GM21423 (cell line): ENCODE measurements around the gene PRRC2B.
"Not testable (repeated sequence)": the region's sequence is repeated elsewhere in the genome, so short reads cannot be mapped to it uniquely, and the experiment has no call there.

Experiments
- ATAC-seq: cut with Tn5 transposase; IDR thresholded peaks from one replicate; pipeline ENCODE4 v1.9.1; 2021; ENCODE audit warnings: mild to moderate bottlenecking, moderate library complexity; ENCODE audit not compliant: unreplicated experiment

Gene PRRC2B

DNA sequence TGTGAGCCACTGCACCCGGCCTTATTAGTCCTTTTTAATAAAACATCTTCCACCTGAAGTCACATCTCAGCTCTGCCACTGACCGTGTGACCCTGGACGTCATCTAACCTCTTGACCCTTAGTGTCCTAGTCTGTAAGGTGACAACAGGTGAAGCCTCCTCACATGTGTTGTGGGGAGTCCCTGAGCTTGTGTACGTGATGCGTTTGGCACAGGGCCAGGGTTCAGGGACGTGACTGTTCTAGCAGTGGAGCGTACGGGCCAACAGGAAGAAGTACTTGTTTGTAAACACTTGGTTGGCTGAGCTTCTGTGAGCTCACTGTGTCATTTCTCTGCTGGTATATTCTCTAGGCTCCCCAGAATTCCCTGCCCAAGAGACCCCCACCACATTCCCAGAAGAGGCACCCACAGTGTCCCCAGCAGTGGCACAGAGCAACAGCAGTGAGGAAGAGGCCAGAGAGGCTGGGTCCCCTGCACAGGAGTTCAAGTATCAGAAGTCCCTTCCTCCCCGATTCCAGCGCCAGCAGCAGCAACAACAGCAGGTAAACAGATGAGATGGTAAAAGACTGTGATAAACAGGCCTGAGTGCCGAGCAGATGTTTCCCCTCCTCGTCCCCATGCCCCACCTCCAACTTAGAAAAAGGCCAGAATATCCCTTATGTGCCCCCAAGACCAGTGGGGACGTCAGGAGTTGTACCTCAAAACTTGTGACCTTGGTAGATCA is 73.5 kb downstream of the PRRC2B start:
- ATAC-seq = no peak

DNA sequence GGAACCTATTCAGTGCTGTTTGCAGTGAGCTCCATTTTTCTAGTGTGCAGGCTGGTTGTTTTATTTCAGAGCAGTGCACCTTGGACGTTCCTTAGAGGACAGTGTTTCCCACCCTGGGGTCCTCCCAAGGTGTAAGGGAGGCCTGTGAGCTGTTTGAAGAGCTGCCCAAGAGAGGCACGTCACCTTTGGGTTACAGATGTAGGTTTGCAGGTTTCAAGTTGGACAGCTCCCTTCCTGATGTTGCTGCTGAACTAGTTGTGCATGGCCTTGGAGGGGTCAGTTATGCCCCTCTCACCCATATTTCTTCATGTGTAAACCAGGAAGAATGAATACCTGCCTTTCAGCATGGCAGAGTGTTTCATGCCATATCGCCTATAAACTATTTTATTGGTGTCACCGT is 74.1 kb downstream of the PRRC2B start:
- no peak for ATAC-seq

DNA sequence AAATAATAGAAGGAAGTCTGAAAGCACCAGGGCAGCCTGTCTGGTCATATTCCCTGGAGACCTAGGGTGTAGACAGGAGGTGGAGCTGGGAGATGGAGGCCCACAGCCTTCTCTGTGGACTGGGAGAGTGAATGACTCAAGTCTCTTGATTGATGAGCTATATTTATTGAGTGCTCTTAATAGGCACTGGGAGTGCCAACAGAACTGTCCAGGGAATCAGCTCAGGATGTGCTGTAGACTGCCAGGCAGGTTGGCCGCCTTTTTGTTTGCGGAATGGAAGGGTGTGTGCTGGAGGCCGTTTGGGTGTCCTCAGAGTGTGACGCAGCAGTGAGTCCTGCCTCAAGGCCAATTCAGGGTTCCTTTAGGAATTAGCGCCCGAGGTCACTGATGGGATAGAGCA is 75.5 kb downstream of the PRRC2B start:
- ATAC-seq = no peak

DNA sequence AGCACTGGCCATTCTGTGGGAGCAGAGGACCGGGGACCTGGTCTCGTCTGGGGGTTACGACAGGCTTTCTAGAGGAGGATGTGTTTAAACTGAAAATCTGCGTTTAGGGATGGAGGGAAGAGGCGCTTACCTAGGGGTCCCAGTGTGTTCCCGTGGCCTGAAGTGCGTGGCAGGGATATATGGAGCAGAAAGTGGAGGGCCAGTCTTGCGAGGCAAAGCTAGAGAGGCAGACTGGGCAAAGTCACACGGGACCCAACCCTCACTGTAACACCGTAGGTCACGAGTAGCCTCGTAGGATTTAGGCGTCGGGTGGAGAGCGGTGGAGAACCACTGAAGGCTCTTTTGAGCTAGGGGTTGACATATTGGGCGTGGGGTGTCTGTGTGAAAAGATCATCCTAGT is 76.1 kb downstream of the PRRC2B start:
- no peak for ATAC-seq

DNA sequence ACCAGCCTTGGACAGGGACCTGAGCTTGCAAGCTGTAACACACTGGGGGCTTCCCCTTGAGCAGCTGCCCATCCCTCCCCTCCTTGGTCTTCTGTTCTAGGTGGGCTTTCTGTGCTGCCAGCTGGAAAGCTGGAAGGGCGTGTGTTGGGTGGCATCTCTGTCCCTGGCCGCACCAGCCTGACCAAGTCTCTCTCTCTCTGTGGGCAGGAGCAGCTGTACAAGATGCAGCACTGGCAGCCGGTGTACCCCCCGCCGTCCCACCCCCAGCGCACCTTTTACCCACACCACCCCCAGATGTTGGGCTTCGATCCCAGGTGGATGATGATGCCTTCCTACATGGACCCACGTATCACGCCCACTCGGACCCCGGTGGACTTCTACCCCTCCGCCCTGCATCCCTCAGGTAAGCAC is 76.7 kb downstream of the PRRC2B start:
- no peak for ATAC-seq

DNA sequence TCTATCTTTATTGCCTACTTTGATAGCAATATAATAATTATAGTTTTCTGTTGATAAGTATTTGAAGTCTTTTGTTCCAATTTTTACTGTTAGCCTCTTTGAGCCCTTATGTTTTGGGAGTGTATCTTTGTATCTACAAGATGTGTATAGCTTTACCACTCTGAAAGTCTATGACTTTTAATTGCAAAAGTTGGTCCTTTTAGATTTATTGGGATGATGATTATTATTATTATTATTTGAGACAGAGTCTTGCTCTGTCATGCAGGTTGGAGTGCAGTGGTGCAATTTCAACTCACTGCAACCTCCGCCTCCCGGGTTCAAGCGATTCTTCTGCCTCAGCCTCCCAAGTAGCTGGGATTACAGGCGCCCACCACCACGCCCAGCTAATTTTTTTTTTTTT is 78.2 kb downstream of the PRRC2B start:
- not testable (repeated sequence) for ATAC-seq

DNA sequence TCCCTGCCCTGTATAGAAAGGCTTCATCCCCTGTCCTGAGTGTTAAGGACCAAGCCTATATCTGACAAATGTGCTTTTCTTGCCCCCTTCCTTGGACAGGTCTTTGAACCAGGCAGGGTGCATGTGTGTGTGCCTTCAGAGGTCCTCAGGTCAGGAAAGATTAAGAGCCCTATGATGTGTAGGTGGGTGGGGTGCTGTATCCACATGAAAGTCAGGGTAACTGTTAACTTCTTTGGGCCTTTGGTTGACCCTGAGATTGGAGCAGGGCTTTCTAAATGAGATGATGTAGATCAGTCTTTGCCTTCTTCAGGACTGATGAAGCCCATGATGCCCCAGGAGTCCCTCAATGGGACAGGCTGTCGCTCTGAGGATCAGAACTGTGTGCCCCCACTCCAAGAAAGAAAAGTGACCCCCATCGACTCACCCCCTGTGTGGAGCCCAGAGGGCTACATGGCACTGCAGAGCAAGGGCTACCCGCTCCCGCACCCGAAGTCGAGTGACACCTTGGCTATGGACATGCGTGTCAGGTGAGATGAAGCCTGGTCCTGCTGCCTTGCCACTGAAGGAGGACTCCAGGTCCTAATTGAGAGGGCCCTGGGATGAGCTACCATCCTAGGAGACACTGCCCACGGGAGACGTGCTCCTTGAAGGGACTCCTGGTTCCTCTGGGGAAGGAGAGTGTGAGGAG is 79.5 kb downstream of the PRRC2B start:
- no peak for ATAC-seq

DNA sequence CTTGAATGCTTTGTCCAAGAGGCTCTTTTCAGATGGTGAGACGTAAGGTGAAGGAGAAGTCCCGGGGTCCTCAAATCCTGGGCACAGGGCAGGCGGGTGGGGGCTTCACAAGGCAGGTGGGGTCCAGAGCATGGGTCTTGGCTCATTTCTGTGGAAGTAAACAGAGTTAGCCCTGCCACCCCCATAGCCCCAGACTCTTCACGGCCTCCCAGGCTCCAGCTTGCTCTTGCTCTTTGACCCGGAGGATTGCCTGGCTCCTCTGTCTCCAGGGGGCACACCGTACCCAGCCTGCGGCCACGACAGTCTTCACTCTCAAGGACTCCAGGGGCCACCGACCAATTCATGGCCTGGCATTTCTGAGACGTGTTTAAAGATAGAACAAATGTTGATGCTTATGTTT is 80.0 kb downstream of the PRRC2B start:
- no peak for ATAC-seq

DNA sequence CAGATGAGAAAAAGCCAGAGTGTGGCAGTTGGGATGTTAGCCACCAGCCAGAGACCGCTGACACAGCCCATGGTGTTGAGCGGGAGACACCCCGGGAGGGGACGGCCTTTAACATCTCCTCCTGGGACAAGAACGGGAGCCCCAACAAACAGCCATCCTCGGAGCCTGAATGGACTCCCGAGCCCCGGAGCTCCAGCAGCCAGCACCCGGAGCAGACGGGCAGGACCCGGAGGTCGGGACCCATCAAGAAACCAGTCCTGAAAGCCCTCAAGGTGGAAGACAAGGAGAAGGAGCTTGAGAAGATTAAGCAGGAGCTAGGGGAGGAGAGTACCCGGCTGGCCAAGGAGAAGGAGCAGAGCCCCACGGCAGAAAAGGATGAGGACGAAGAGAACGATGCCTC is 80.8 kb downstream of the PRRC2B start:
- ATAC-seq = no peak

DNA sequence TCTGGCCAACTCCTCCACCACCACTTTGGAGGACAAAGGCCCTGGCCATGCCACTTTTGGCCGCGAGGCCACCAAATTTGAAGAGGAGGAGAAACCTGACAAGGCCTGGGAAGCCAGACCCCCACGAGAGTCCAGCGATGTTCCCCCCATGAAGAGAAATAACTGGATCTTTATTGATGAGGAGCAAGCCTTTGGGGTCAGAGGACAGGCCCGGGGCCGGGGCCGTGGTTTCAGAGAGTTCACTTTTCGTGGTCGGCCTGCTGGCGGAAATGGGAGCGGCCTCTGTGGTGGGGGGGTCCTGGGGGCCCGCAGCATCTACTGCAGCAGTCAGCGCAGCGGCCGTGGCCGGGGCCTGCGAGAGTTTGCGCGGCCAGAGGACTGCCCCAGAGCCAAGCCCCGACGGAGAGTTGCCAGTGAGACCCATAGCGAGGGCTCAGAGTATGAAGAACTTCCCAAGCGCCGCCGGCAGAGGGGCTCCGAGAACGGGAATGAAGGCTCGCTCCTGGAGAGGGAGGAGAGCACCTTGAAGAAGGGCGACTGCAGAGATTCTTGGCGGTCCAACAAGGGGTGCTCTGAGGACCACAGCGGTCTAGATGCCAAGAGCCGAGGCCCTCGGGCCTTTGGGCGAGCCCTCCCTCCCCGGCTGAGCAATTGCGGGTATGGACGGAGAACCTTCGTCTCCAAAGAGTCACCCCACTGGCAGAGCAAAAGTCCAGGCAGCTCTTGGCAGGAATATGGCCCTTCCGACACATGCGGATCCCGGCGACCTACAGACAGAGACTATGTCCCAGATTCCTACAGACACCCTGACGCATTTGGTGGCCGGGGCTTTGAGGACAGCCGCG is 81.4 kb downstream of the PRRC2B start:
- ATAC-seq = no peak

DNA sequence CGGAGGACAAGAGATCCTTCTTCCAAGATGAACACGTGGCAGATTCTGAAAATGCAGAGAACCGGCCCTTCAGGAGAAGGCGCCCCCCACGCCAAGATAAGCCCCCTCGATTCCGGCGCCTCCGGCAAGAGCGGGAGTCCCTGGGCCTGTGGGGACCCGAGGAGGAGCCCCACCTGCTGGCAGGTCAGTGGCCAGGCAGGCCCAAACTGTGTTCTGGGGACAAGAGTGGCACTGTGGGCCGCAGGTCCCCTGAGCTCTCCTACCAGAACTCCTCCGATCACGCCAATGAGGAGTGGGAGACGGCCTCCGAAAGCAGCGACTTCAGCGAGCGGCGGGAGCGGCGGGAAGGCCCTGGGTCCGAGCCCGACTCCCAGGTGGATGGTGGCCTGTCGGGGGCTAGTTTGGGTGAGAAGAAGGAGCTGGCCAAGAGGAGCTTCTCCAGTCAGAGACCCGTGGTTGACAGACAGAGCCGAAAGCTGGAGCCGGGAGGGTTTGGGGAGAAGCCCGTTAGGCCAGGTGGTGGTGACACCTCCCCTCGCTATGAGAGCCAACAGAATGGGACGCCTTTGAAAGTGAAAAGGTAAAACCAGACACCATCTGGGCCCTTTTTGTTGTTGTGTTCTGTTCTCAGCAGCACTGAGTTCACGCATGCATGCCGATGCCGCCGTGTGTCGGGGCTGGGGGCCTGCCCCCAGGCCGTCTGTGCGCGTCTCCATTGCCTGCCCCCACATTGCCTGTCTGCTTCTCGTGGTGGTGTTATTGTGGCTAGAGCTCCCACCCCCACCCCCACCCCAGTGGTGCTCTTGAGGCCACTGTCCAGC is 82.3 kb downstream of the PRRC2B start:
- ATAC-seq = no peak

DNA sequence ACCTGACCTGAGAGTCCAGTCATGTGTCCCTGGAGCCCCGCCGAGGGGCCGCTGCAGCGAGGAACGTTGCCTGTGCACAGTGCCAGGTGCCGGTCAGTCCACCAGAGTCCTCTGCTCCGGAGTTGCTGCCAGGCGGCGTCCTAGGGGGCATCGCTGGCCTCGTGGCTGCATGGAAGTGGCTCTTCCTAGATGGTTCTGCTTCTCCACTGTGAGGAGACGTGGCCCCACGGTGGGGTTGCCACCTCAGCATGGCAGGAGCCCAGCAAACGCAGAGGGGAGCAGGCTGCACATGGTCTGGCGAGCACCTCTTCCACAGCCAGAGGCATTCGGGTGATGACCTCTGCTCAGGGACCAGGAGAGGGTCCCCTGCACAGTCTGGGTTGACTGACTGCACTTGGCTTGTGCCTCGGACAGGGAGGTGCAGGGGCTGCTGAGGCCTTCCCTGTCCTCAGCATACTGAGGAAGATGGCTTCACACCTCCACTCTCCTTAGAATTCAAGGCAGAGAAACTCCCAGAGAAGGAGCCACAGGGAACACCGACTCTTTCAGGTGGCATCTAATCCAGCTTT is 83.0 kb downstream of the PRRC2B start:
- no peak for ATAC-seq

DNA sequence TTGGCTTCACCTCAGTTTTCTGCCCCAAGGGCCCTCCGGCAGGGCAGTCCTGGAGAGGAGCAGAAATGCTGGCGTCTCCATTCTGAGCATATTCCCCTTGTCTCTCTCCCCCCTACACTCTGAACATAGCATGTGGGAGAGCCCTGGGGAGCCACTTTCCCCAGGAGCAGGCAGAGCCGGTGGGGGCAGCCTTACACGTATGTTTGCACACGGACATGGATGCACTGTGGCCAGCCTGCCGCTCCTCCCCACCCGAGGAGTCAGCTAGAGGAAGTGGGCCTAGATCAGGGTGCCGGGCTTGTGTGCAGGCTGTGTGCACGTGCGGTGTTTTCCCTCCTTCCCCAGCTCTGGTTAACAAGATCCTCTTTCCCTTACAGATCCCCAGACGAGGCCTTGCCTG is 83.5 kb downstream of the PRRC2B start:
- ATAC-seq = no peak

DNA sequence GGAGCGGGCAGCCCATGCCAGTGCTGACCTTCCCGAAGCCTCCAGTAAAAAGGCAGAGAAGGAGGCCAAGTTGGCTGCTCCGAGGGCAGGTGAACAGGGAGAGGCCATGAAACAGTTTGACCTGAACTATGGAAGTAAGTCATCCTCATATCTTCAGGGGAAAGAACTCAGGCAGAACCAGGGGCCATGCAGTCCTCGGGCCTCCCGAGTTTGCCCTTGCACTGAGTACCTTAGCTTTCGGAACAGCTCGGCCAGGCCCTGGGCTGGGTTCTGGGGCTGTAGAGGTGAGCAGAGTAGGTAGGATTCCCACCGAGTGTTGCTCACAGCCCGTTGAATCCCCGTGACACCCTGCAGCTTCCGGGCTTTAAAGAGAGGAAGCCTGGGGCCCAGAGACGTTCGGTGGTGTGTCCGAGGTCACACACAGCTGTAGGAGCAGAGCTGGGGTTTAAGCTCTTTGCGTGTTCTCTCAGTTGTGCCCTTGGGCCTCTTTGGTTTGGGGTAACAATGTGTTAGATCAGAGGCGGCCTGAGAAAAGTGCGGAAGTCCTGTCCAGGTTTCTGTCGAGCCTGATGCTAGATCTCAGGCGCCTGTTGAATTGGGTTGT is 84.0 kb downstream of the PRRC2B start:
- no peak for ATAC-seq

DNA sequence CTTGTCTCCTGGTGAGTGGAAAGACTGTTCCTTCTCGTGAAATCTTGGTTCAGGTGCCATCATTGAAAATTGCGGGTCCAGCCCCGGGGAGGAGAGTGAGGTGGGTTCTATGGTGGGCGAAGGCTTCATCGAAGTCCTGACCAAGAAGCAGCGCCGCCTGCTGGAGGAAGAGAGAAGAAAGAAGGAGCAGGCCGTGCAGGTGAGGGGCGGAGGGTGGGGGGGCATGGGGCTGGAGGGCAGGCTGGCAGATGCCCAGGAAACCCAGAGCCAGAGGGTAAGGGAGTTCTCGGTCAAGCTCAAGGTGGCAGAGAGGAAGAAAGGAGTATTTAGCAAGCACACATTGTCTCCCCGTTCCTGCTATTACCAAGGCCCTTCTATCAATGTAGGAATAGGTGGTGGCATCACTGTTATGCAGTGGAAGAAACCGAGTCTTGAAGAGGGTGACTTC is 84.6 kb downstream of the PRRC2B start:
- no peak for ATAC-seq

DNA sequence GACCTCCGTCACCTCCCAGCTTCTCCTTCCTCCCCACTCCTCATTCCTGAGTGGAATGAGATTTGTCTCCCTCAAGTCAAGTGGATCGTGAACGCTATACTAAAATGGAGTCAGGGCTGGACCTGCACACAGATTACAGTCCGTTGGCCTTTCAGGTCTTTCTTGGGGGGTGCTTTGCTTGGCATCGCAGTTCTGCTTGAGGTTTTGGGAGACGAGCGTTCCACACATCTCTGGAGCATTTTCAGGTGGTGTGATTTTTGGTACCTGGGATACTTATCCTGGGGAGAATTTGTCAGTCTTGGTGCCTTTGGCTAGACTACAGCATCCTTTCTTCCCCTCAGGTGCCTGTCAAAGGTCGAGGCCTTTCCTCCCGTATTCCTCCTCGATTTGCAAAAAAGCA is 85.0 kb downstream of the PRRC2B start:
- ATAC-seq = no peak

DNA sequence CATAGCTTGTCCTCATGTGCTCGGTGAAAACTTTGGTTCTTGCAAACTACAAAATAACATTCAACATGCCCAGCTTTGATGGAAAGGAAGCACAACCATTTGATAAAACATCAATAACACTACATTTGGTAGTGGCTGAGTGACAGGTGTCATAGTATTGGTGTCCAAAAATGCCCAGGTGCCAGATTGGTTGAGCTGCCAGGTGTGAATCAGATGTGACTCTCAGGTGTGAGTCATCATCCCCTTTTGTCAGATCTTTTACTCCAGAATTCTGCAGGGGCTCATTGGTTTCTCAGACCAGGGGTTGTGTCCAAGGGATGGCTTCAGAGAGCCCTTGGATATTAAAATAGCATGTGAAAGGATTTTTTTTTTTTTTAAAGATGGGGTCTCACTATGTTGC is 86.4 kb downstream of the PRRC2B start:
- ATAC-seq = no peak

DNA sequence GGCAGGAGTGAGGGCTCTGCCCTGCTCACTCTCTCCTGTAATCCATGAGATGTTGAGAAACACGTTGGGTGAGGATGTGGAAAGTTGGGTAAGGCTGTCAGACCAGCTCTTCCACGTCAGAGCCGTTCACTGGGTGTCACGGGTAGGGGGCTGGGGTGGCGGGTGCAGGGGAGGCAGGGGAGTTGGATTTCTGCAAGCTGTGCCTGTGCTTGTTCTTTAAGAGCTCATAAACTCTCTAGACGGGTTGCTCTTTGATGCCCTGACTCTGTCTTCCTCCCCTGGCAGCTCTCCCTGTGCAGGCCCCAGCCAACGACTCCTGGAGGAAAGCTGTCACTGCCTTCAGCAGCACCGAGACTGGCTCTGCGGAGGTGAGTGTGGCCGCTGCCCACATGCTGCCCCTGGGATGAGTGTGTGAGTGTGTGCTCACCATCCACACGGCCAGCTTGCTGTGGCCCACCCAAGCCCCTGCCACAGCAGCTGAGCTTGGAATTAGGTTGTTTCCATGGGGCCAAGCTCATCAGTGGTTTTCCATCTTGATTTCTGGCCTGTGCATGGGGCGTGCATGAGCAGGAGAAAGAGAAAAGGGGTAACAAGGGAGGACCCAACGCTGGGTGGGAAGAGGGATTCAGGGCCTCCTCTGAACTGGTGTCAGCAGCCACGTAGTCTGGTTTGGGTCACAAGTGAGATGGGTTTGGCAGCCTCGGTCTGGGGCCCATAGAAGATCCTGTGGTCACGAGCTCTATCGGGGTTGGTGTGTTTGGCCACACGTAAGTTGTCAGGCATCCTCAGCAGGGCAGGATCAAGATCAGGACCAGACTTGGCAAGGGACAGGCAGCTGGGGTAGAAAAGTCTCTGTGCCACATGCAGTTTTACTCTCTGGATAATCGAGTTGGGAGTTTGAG is 87.8 kb downstream of the PRRC2B start:
- ATAC-seq = no peak

DNA sequence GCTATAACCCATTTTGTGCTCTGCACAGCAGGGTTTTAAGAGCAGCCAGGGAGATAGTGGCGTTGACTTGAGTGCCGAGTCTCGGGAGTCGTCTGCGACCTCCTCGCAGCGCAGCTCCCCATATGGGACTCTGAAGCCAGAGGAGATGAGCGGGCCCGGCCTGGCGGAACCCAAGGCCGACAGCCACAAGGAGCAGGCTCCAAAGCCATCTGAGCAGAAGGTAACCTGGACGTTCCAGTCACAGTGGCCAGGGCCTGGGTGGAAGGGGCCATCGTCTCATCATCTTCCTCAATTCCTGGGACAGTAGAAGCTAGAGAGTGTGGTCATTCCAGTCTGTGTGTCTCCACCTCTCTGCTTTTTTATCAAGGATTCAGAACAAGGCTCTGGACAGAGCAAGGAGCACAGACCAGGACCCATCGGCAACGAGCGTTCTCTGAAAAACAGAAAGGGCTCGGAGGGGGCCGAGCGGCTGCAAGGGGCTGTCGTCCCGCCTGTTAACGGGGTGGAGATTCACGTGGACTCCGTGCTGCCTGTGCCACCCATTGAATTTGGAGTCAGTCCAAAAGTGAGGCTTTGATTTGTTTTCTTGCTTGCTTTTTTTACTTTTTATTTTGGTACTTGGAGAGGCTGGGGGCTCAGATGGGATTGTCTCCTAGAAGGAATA is 88.6 kb downstream of the PRRC2B start:
- no peak for ATAC-seq
